A549 (cell line): ENCODE measurements around the gene DQX1. TPM values are rescaled to one million over a fixed set of nuclear protein-coding genes. Genes with fewer than 3 reads are reported as not detected.

Source experiments
- ATAC-seq, 2 experiments: fragments of 200-7000 bp in 1 of 2; fragments of >200 bp in 1 of 2; cut with Nextera tagmentation in 1 of 2; cut with Tn5 transposase in 1 of 2; 3 replicates each; pipeline versions ENCODE4 v1.8.0 to v1.9.1; 2018 to 2020; ENCODE audit warnings: mild to moderate bottlenecking in 1 of 2, moderate library complexity in 1 of 2
- CTCF ChIA-PET: fragments of 300-600 bp; sonication (Branson Sonifier 250); formaldehyde crosslinking; extraction: SDS; loops from one replicate; lab custom pipeline; 2021; ENCODE audit warnings: antibody characterized with exemption, inconsistent platforms; lab: Yijun Ruan, JAX
- POLR2A ChIA-PET: fragments of 350-600 bp; formaldehyde crosslinking; extraction: SDS; loops from one replicate; lab custom pipeline; 2021; ENCODE audit warnings: antibody characterized with exemption, inconsistent platforms; lab: Yijun Ruan, JAX
- DNase-seq, 2 experiments: peaks; one replicate each; pipeline versions ENCODE4 v3.0.0 to v3.0.0-alpha.2; 2011 to 2016; ENCODE audit warnings: low read depth in 1 of 2, low spot score in 1 of 2
- FAIRE-seq: peaks from 2 replicates; lab custom pipeline; 2011; peaks lifted over from hg19 to GRCh38; lab: Jason Lieb, UNC
- H3K27ac ChIP-seq, 2 experiments: fragments of >200 bp; sonication (Bioruptor Twin); formaldehyde crosslinking; 3 replicates each; pipeline ENCODE4 v1.5.1; 2016 to 2017
- H3K4me1 ChIP-seq: fragments of >200 bp; sonication (Bioruptor Twin); formaldehyde crosslinking; 3 replicates; pipeline ENCODE4 v1.6.1; 2016
- H3K4me2 ChIP-seq: fragments of >200 bp; sonication (Bioruptor Twin); formaldehyde crosslinking; 3 replicates; pipeline ENCODE4 v1.6.1; 2016
- H3K4me3 ChIP-seq: fragments of >200 bp; sonication (Bioruptor Twin); formaldehyde crosslinking; 3 replicates; pipeline ENCODE4 v1.5.1; 2016
- H3K9me3 ChIP-seq: fragments of >200 bp; sonication (Bioruptor Twin); formaldehyde crosslinking; 3 replicates; pipeline ENCODE4 v1.6.1; 2016
- CBX2 ChIP-seq: fragments of 200-600 bp; sonication (generic); IDR thresholded peaks from 2 replicates; pipeline ENCODE4 v1.6.1; 2016; ENCODE audit warnings: low read depth, mild to moderate bottlenecking, borderline replicate concordance
- CBX8 ChIP-seq: fragments of 200-600 bp; sonication (generic); IDR thresholded peaks from 2 replicates; pipeline ENCODE4 v1.6.1; 2016
- CHD4 ChIP-seq: fragments of 200-600 bp; sonication (generic); IDR thresholded peaks from 2 replicates; pipeline ENCODE4 v1.6.1; 2016; ENCODE audit warnings: antibody characterized with exemption, mild to moderate bottlenecking, borderline replicate concordance
- EHMT2 ChIP-seq: fragments of 200-600 bp; sonication (generic); IDR thresholded peaks from 2 replicates; pipeline ENCODE4 v1.6.1; 2016; ENCODE audit warnings: antibody characterized with exemption, low read depth, mild to moderate bottlenecking, moderate library complexity
- EP300 ChIP-seq, 2 experiments: fragments of >200 bp; sonication (Bioruptor Twin); formaldehyde crosslinking; IDR thresholded peaks; 2 replicates in 1 of 2; 3 replicates in 1 of 2; pipeline ENCODE4 v1.6.1; 2016 to 2017
- ESRRA ChIP-seq: fragments of 150-350 bp; IDR thresholded peaks from 2 replicates; pipeline ENCODE4 v1.6.1; 2014; ENCODE audit warnings: mild to moderate bottlenecking, low read length, borderline replicate concordance
- FOSB ChIP-seq: fragments of 250-450 bp; sonication (Bioruptor Pico); IDR thresholded peaks from 2 replicates; pipeline ENCODE4 v1.5.0; 2020; ENCODE audit warnings: mild to moderate bottlenecking, moderate library complexity
- FOSL2 ChIP-seq, 2 experiments: fragments of 450-650 bp in 1 of 2; fragments of >200 bp in 1 of 2; sonication (Bioruptor Twin) in 1 of 2; formaldehyde crosslinking; IDR thresholded peaks; 2 replicates each; pipeline versions ENCODE4 v1.5.0 to v1.6.1; 2016 to 2020; ENCODE audit warnings: mild to moderate bottlenecking in 1 of 2, moderate library complexity in 1 of 2
- HEYL ChIP-seq: fragments of 250-450 bp; sonication (Bioruptor Pico); IDR thresholded peaks from 2 replicates; pipeline ENCODE4 v1.8.0; 2021; ENCODE audit warnings: mild to moderate bottlenecking, moderate library complexity
- HOXB13 ChIP-seq: fragments of 250-450 bp; sonication (Bioruptor Pico); IDR thresholded peaks from 2 replicates; pipeline ENCODE4 v1.5.0; 2020; ENCODE audit warnings: low read depth, mild to moderate bottlenecking, moderate library complexity
- HOXB5 ChIP-seq: fragments of 250-450 bp; sonication (Bioruptor Pico); IDR thresholded peaks from 2 replicates; pipeline ENCODE4 v1.5.0; 2020; ENCODE audit warnings: mild to moderate bottlenecking, moderate library complexity
- JUN ChIP-seq, 2 experiments: fragments of >200 bp; sonication (Bioruptor Twin); formaldehyde crosslinking; IDR thresholded peaks; 2 replicates in 1 of 2; 3 replicates in 1 of 2; pipeline ENCODE4 v1.6.1; 2016 to 2017
- KDM5A ChIP-seq: fragments of 200-600 bp; sonication (generic); IDR thresholded peaks from 2 replicates; pipeline ENCODE4 v1.6.1; 2016; ENCODE audit warnings: antibody characterized with exemption, mild to moderate bottlenecking
- MAZ ChIP-seq: fragments of 150-350 bp; IDR thresholded peaks from 2 replicates; pipeline ENCODE4 v1.6.1; 2014; ENCODE audit warnings: antibody characterized with exemption, low read depth, low read length, borderline replicate concordance
- NR3C1 ChIP-seq: fragments of >200 bp; sonication (Bioruptor Twin); formaldehyde crosslinking; IDR thresholded peaks from 3 replicates; pipeline ENCODE4 v1.6.1; 2017
- PHF8 ChIP-seq: fragments of 200-600 bp; sonication (generic); IDR thresholded peaks from 2 replicates; pipeline ENCODE4 v1.6.1; 2016; ENCODE audit warnings: low read depth, mild to moderate bottlenecking, antibody characterized with exemption, moderate library complexity, borderline replicate concordance
- RAD21 ChIP-seq, 2 experiments: fragments of >200 bp in 1 of 2; sonication (Bioruptor Twin) in 1 of 2; formaldehyde crosslinking in 1 of 2; IDR thresholded peaks in 1 of 2; conservative IDR thresholded peaks in 1 of 2; 2 replicates in 1 of 2; 3 replicates in 1 of 2; pipeline ENCODE4 v1.6.1; 2012 to 2018; ENCODE audit warnings: inconsistent platforms in 1 of 2
- RARB ChIP-seq: fragments of 250-450 bp; sonication (Bioruptor Pico); IDR thresholded peaks from 2 replicates; pipeline ENCODE4 v1.8.0; 2021; ENCODE audit warnings: mild to moderate bottlenecking, moderate library complexity
- RCOR1 ChIP-seq: fragments of 150-350 bp; IDR thresholded peaks from 2 replicates; pipeline ENCODE4 v1.6.1; 2014; ENCODE audit warnings: antibody characterized with exemption, low read length, low read depth
- SMC3 ChIP-seq: fragments of >200 bp; sonication (Bioruptor Twin); formaldehyde crosslinking; IDR thresholded peaks from 3 replicates; pipeline ENCODE4 v1.6.1; 2018; ENCODE audit warnings: inconsistent platforms
- TP53 ChIP-seq: fragments of 250-450 bp; sonication (Bioruptor Pico); IDR thresholded peaks from 2 replicates; pipeline ENCODE4 v1.5.0; 2021; ENCODE audit warnings: mild to moderate bottlenecking, moderate library complexity
- WGBS: methylation state at CpG from one replicate; pipeline ENCODE4 v1.1.6; 2017; ENCODE audit errors: missing lambda C conversion rate; 5-methylcytosine and 5-hydroxymethylcytosine counted together
- polyA plus RNA-seq, 4 experiments: library from polyadenylated mRNA; depleted of rRNA in 3 of 4; stranded (reverse); fragments of >200 nt; fragmentation: RNase III in 1 of 4; extraction: RNeasy Plus Mini Kit Qiagen cat#74134 plus additional on column Dnase treatment in 1 of 4; gene quantifications; 2 replicates in 3 of 4; 3 replicates in 1 of 4; pipeline ENCODE4 v1.2.3, GENCODE V29; 2011 to 2017
- TF ChIP-seq, protein P1 (sequence below): fragments of 200-600 bp; sonication (generic); IDR thresholded peaks from 2 replicates; pipeline ENCODE4 v1.6.1; 2016; ENCODE audit warnings: antibody characterized with exemption, mild to moderate bottlenecking, moderate library complexity
- TF ChIP-seq, protein P2 (sequence below): fragments of >200 bp; sonication (Bioruptor Twin); formaldehyde crosslinking; IDR thresholded peaks from 3 replicates; pipeline ENCODE4 v1.5.1; 2016
- TF ChIP-seq, protein P3 (sequence below): fragments of >200 bp; sonication (Bioruptor Twin); formaldehyde crosslinking; IDR thresholded peaks from 2 replicates; pipeline ENCODE4 v1.6.1; 2016

The DQX1 gene
- polyA plus RNA-seq, 2 of the 4 experiments (the other 2 are of a cell fraction), result 0.15 to 0.39 TPM

DNA sequence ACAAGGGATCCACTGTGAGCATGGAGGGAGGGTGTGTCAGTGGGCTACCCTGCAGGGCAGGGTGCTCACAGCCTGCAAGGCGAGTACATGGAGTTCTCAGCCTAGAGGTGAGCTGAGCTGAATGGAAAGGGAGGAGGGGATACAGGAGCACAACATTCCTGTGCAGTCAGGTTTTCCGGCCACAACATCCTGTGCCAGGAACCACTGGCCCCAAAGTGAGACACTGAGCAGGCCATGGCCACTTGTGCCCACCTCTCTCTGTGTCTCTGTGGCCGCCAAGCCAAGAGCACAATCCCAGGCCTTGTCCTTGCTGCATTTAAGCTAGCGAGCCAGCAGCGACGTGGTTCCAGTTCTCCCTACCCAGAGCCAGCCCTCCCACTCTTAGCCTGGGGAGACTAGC, 34.6 kb upstream of the DQX1 start:
- ATAC-seq, result peak; percentile 9 to 10; a peak in 2 of 6 replicates
- no peak for FAIRE-seq

DNA sequence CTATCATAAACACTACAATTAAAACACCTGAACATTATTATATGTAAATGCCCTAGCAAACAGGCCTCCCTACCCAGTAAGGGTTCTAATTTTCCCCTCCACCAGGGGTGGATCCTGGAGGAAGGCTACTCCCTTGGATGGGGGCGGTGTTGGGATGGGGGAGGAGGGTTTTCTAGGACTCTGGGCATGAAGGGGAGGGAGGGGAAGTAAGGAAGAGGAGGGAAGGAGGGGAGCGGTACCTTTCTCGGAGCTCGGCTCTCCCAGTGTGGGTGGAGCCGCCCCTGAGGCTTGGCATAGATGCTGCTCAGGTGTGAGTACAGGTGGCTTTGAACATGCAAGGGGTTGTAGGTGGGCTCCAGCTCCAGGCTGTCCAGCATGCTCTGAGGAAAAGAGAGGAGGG, 33.9 kb upstream of the DQX1 start:
- Histone ChIP-seq H3K4me1 (no peaks in the 10 kb centered on the region), H3K4me3 (no peak overlapping the region), H3K4me2 (no peak overlapping the region), H3K9me3 (no peaks in the 10 kb centered on the region), H3K27ac (no peak overlapping the region)
- FAIRE-seq (no peak), DNase-seq (no peak), ATAC-seq (no peak)
- ChIA-PET CTCF (interaction anchor here (1.3 to 8.6 kb wide), 3 partner anchors 27 to 76 kb away, joined by 3 to 63 read pairs (median 6); partner anchors contain the start of genes CCDC142 and TTC31), POLR2A (no interaction called here)
- 75% methylated on average over 4 of the region's 5 CpGs for WGBS
- TF ChIP-seq FOSL2 (IDR thresholded peaks at IDR 0.05) (no peak), FOSL2 (CRISPR knock-in tag; IDR thresholded peaks at IDR 0.05) (no peak), RCOR1 (no peak), RAD21 (conservative IDR thresholded peaks at IDR 0.05 in 1 of 2, IDR thresholded peaks at IDR 0.05 in 1 of 2) (no peak), MAZ (no peak), CBX8 (no peak), EP300 (IDR thresholded peaks at IDR 0.05) (no peak), PHF8 (no peak), HOXB13 (CRISPR knock-in tag) (no peak), CBX2 (no peak), SMC3 (no peak), KDM5A (no peak)
- TF ChIP-seq, protein P1, sequence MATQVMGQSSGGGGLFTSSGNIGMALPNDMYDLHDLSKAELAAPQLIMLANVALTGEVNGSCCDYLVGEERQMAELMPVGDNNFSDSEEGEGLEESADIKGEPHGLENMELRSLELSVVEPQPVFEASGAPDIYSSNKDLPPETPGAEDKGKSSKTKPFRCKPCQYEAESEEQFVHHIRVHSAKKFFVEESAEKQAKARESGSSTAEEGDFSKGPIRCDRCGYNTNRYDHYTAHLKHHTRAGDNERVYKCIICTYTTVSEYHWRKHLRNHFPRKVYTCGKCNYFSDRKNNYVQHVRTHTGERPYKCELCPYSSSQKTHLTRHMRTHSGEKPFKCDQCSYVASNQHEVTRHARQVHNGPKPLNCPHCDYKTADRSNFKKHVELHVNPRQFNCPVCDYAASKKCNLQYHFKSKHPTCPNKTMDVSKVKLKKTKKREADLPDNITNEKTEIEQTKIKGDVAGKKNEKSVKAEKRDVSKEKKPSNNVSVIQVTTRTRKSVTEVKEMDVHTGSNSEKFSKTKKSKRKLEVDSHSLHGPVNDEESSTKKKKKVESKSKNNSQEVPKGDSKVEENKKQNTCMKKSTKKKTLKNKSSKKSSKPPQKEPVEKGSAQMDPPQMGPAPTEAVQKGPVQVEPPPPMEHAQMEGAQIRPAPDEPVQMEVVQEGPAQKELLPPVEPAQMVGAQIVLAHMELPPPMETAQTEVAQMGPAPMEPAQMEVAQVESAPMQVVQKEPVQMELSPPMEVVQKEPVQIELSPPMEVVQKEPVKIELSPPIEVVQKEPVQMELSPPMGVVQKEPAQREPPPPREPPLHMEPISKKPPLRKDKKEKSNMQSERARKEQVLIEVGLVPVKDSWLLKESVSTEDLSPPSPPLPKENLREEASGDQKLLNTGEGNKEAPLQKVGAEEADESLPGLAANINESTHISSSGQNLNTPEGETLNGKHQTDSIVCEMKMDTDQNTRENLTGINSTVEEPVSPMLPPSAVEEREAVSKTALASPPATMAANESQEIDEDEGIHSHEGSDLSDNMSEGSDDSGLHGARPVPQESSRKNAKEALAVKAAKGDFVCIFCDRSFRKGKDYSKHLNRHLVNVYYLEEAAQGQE, result no peak
- TF ChIP-seq, protein P2, sequence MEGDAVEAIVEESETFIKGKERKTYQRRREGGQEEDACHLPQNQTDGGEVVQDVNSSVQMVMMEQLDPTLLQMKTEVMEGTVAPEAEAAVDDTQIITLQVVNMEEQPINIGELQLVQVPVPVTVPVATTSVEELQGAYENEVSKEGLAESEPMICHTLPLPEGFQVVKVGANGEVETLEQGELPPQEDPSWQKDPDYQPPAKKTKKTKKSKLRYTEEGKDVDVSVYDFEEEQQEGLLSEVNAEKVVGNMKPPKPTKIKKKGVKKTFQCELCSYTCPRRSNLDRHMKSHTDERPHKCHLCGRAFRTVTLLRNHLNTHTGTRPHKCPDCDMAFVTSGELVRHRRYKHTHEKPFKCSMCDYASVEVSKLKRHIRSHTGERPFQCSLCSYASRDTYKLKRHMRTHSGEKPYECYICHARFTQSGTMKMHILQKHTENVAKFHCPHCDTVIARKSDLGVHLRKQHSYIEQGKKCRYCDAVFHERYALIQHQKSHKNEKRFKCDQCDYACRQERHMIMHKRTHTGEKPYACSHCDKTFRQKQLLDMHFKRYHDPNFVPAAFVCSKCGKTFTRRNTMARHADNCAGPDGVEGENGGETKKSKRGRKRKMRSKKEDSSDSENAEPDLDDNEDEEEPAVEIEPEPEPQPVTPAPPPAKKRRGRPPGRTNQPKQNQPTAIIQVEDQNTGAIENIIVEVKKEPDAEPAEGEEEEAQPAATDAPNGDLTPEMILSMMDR, result no peak

More for the DNA sequence above, 34.6 kb upstream of the DQX1 start:
- H3K4me3 ChIP-seq, result no peak overlapping the region
- CTCF ChIA-PET, result interaction anchor here (2.1 to 8.6 kb wide), 2 partner anchors 27 to 77 kb away, joined by 6 to 63 read pairs; partner anchors contain the start of genes CCDC142 and TTC31
- TF ChIP-seq ESRRA (no peak), RARB (CRISPR knock-in tag) (no peak), PHF8 (no peak), JUN (IDR thresholded peaks at IDR 0.05) (no peak), EP300 (IDR thresholded peaks at IDR 0.05) (no peak), RCOR1 (no peak), NR3C1 (no peak), CHD4 (no peak), RAD21 (conservative IDR thresholded peaks at IDR 0.05 in 1 of 2, IDR thresholded peaks at IDR 0.05 in 1 of 2) (no peak), FOSB (CRISPR knock-in tag) (no peak), TP53 (CRISPR knock-in tag) (no peak), HOXB5 (CRISPR knock-in tag) (no peak), CBX8 (no peak), MAZ (no peak), FOSL2 (IDR thresholded peaks at IDR 0.05) (no peak), FOSL2 (CRISPR knock-in tag; IDR thresholded peaks at IDR 0.05) (no peak), EHMT2 (no peak), HEYL (CRISPR knock-in tag) (no peak)
- TF ChIP-seq, protein P2, result no peak
- TF ChIP-seq, protein P1, result no peak
- TF ChIP-seq, protein P3, sequence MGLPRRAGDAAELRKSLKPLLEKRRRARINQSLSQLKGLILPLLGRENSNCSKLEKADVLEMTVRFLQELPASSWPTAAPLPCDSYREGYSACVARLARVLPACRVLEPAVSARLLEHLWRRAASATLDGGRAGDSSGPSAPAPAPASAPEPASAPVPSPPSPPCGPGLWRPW, result no peak
- H3K9me3 ChIP-seq, result no peaks in the 10 kb centered on the region
- no peak overlapping the region for H3K4me2 ChIP-seq
- 71% methylated on average over 6 of the region's 6 CpGs for WGBS
- no peak overlapping the region for H3K27ac ChIP-seq
- H3K4me1 ChIP-seq, result no peaks in the 10 kb centered on the region
- no peak for DNase-seq
- POLR2A ChIA-PET, result no interaction called here
